GM23248 (cell line): Measurements from ENCODE around the gene RALB.

Experiments used
- EZH2 ChIP-seq: fragments of 200-600 bp; sonication (generic); IDR thresholded peaks from 2 replicates; pipeline ENCODE4 v1.6.1; 2018; ENCODE audit warnings: antibody characterized with exemption, mild to moderate bottlenecking; ENCODE audit not compliant: insufficient read depth, poor library complexity, severe bottlenecking
- EZH2phosphoT487 ChIP-seq: fragments of 200-600 bp; sonication (generic); IDR thresholded peaks from 2 replicates; pipeline ENCODE4 v1.6.1; 2018; ENCODE audit warnings: antibody characterized with exemption, moderate library complexity, mild to moderate bottlenecking, low read depth; ENCODE audit not compliant: insufficient read depth

GRCh38 chr2:120300385-120300784 is 47.7 kb downstream of the RALB start:
- TF ChIP-seq EZH2phosphoT487 (no peak), EZH2 (no peak)
